Fibroblast of skin of left quadriceps (primary cell): Measurements from ENCODE around the gene SLC38A9.

Experiments
- DNase-seq, 2 experiments: peaks; one replicate each; pipeline ENCODE4 v3.0.0-alpha.2; 2013; ENCODE audit warnings: low read depth in 2 of 2

Gene SLC38A9

GRCh38 chr5:55582256-55582655 lies 129.9 kb downstream of the SLC38A9 start:
- DNase-seq = no peak

- DNase-seq = no peak
Measured at GRCh38 chr5:55580042-55580441, 132.1 kb downstream of the SLC38A9 start.

GRCh38 chr5:55578771-55579170 lies 133.4 kb downstream of the SLC38A9 start:
- no peak for DNase-seq

- no peak for DNase-seq
Measured at GRCh38 chr5:55577353-55578060, 134.6 kb downstream of the SLC38A9 start.

GRCh38 chr5:55576661-55577060 lies 135.5 kb downstream of the SLC38A9 start:
- no peak for DNase-seq
